Spleen (tissue), 7 donors: Measurements from ENCODE around the gene EPHB4.

ENCODE experiments used
- POLR2AphosphoS5 ChIP-seq, 3 donors: sonication (generic); formaldehyde crosslinking; IDR thresholded peaks; one replicate each; pipeline ENCODE4 v1.5.1; 2017; ENCODE audit warnings: antibody characterized with exemption in 3 of 3
- TF ChIP-seq, protein P1 (sequence below), 11 experiments: fragments of 200-600 bp in 7 of 11; fragments of 450-650 bp in 4 of 11; sonication (generic) in 4 of 11; IDR thresholded peaks in 8 of 11; conservative IDR thresholded peaks in 3 of 11; 1 replicate in 7 of 11; 2 replicates in 4 of 11; pipeline versions ENCODE4 v1.4.0 to v1.8.0; 2016 to 2021; ENCODE audit warnings: antibody characterized with exemption in 11 of 11, inconsistent platforms in 4 of 11, mild to moderate bottlenecking in 1 of 11
- donor health status: DM: no; HTN: no; CAD: no; lungs with moderate emphysema.
- donor health status: DM: no; HTN: no; CAD: no.
- donor health status: DM: no; HTN: no; CAD: no.

DNA sequence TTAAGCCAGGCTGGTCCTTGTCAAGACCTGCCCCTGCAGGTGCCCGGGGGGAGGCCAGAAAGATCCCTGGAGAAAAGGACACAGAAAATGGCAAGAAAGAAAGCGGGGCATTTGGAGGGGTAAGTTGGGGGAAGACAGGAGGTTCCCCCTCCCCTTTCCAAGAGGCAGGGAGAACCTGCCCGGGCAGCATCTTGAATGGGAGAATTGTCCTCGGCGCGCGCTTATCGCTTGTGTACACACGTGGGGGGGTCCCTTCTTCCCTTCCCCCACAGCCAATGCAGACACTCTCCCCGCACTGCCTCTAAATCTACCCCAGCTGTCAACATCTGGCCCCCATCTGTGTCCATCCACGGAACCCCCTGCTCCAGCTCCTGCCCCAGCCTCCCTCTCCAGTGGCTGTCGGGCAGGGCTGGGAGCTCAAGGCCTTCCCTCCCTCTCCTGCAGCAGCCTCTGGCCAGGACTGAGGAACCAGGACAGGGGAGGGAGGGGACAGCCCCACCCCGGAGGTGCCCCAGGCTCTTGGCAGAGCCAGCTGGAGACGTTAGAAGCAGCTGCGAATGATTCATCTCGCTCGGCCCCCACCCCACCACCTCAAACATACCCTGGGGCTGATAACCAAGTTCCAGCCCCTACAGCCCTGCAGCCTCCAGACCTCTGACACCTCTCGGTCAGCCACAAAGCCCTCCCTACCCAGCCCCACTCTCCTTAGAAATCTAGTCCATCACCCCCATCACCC is 25.3 kb downstream of the EPHB4 start:
- TF ChIP-seq, protein P1, sequence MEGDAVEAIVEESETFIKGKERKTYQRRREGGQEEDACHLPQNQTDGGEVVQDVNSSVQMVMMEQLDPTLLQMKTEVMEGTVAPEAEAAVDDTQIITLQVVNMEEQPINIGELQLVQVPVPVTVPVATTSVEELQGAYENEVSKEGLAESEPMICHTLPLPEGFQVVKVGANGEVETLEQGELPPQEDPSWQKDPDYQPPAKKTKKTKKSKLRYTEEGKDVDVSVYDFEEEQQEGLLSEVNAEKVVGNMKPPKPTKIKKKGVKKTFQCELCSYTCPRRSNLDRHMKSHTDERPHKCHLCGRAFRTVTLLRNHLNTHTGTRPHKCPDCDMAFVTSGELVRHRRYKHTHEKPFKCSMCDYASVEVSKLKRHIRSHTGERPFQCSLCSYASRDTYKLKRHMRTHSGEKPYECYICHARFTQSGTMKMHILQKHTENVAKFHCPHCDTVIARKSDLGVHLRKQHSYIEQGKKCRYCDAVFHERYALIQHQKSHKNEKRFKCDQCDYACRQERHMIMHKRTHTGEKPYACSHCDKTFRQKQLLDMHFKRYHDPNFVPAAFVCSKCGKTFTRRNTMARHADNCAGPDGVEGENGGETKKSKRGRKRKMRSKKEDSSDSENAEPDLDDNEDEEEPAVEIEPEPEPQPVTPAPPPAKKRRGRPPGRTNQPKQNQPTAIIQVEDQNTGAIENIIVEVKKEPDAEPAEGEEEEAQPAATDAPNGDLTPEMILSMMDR (IDR thresholded peaks at IDR 0.05 in 8 of 11, conservative IDR thresholded peaks at IDR 0.05 in 3 of 11) = no peak
- TF ChIP-seq POLR2AphosphoS5 (IDR thresholded peaks at IDR 0.05) = peak; percentile 49 to 70 (median 63)
